ENCODE results near the gene HMOX1.
"Not testable (repeated sequence)": the region's sequence is repeated elsewhere in the genome, so short reads cannot be mapped to it uniquely, and the experiment has no call there.

Gene HMOX1

DNA sequence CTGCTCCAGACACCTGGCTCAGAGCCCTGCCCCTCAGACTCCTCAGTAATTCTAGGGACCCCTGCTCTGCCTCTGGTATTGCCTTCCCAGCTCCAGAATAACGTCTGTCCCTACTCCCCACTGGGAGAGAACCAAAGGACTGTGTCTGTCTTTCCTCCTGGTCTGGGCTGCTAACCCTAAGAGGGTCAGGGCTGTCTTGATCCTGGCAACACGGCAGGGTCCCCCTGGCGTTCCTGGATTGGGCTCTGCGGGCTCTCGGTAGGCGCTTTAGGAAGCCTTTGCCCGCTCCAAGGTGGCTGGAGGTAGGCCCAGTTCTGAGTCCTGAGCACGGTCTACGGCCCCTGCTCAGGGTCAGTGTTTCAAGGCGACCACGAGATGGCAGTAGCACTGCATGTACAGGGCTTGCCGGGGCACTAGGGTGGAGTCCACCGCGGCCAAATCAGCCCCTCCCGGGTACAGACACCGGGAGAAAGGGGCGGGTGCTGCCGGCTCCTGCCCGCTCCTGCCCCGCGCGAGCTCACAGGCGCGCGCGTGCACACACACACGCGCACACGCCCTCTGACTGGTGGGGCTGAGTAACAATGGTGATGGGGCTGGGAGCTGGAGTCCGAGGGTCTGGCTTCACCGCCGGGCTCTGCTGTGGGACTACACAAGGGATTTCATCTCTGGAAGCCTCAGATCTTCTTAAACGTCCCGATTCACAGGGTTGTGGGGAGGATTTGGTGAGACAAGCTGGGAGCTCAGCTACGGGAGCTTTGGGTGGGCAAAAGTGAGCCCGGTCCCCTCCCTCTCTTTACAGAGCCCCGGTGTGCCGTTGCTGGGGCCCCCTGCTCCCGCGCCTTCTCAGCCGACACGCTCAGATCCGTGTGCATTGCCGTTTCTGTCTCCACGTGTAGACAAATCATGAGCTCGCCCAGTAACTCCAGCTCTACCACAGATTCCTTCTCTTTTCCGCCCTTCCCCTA lies 30.1 kb upstream of the HMOX1 start:
- peak; percentile 87 for DNase-seq

DNA sequence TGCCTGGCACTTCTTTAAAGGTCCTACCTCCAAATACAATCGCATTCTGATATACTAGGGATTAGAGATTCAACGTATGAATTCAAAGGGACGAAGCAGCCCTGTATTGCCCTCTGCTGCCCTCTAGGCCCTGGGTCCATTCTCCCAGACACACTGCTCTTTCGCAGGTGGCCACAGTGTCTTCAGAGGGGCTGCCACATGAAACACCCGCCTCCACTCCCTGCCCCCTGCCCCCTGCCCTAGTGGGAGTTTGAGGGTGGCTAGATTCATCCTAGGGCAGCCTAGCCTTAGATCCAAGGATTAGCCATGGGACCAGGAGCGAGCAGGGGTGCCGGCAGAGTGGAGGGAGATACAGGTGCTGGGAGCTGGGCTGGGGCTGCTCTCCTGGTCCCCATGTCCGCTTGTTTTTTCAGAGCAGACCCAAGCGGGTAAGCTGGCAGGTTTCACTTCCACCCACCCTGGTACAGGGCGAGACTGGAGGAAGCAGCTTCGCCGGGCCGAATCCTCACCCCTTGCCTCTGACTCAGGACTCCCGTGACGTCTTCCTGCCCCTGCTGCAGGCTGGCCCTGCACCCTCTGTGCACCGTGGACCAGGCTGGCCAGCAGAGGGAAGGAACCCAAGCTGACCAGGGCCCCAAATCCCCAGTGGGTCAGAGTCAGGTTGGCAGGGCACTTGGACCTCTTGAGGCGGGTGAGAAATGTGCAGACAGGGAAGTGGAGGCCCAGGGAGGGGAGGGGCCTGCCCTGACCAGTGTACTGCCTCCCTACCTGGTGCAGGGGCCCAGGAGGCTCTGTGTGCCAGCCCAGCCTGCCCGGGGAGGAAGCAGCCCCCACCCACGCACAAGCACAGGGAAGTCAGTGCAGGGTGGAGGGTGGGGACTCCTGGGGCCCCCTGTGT lies 28.4 kb upstream of the HMOX1 start:
- DNase-seq = no peak

DNA sequence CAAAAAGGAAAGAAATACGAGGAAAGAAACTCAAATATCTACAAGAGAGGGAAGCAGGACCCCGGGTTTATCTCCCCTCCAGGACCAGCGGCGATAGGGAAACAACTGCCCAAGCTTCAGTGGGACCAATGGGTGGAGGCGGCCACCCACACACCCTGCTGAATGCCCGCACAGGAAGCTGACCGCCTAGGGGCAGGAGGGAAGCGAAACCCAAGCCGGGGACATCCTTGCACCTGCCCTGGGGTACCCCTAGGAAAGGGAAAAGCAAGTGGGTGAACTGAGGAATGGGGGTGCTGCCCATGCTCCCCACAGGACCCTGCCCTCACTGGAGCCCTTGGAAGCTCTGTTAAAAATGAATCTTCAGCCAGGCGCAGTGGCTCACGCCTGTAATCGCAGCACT lies 27.6 kb upstream of the HMOX1 start:
- DNase-seq = no peak

DNA sequence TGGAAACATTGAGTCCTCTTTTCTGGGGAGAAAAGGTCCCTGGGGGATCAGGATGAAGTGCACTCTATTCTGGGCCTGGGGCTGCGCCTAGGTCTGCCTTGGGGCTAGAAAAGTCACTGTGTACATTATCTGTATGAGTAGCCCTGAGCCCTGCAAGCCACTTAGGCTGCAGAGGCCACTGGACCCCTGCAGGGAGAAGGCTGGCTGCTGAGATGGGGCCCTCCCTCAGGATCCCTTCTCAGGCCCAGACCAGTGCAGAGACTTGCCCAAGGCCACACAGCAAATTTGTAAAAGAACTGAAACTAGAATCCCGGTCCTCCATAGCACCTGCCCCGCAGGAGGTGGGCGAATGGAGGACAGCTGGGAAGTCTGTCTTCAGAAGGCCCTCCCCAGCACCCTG lies 26.8 kb upstream of the HMOX1 start:
- no peak for DNase-seq

DNA sequence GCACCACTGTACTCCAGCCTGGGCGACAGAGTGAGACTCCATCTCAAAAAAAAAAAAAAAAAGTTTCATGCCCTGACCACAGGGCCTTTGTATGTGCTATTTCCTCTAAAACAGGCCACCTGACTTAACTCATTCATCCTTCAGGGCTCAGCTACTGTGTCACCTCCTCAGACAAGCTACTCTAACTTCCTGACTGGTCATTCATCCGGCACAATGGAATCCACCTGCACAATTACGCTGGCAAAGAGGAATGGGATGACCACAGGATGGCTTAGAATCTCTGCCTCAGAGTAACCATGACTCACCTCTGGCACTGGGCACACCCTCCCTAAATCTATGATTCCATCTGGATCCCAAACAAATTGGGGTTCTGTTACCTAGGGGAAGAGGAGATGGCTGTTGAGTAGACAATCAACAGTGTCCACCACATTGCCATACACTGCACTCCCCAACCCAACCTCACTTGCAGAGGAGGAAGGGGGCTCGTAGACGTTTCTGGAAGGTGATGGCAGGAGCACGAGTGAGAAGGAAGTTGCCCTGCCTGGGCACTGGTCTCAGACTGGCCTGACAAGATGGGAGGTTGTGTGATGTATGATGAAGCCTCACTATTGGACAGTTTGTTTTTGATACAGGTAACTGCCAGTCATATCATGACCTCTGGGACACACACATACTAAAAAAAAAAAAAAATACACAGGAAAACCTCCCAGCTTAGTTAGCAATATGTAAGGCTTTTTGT lies 22.8 kb upstream of the HMOX1 start:
- no peak for DNase-seq

DNA sequence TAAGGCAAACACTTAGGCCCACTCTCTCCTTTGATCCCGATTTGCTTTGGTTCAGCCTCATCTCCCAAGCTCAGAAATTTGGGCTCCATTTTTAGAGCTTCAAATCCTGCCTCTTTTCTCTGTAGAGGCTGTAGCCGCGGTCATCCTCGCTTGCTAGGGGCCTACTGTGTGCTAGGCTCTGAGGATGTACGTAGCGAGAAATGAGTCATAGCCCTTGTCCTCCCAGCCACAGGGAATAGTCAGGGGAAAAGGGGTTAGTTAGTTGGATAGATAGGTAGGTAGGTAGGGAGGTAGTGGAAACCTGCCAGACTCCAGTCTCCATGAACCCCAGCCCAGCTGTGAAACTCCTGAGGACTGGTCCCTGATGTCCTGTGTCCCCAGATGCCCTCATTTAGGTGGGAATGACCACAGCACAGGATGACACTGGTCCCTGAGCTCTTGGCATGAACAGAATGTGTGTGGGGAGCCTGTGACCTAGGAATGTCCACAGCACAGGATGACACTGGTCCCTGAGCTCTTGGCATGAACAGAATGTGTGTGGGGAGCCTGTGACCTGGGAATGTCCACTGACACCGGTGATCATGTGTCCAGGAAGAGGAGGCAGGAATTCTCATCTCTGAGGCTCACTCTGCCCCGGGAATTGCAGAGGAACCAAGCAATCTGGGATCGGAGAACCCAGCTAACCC lies 21.4 kb upstream of the HMOX1 start:
- DNase-seq = no peak

DNA sequence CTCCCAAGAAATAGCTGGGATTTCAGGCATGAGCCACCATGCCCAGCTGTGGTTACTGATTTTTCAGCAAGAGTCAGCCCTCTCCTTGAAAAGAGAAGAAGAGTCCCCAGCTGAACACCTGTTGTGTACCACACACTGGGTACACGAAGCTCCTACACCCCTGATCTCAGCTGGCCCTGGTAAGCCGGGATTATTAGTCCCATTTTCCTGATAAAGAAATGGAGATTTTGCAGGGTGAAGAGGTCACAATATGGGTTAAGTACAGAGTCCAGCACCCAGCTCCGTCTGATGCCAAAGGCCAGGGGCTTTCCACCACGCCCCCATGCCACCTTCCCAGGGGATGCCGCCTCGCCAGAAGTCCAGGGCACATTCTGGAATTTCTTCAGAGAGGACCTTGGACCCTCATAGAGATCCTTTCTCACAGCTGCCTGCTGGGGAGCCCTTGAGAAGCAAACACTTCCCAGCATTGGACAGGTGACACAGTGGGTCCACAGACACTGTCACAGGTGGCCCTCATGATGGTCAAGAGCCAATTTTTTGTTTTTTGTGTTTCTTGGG lies 19.8 kb upstream of the HMOX1 start:
- no peak for DNase-seq

DNA sequence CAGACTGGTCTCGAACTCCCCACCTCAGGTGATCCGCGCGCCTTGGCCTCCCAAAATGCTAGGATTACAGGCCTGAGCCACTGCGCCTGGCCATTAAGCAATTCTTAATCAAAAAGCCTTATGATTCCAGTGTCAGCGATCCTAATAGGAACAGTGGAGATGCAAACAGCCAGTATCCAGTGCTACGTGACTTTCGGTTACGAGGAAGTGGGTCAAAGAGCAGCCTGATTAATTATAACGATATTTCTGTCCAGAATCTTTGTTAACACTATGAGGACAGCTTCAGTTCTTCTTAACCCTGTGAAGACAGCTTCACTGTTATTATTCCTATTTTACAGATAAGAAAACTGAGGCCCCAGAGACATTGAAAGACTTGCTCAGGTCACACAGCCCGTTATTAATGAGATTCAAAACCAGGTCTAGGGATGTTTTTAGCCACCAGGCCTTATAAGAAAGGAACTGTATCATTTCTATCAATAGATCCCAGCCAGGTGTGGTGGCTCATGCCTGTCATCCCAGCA lies 17.3 kb upstream of the HMOX1 start:
- no peak for DNase-seq

DNA sequence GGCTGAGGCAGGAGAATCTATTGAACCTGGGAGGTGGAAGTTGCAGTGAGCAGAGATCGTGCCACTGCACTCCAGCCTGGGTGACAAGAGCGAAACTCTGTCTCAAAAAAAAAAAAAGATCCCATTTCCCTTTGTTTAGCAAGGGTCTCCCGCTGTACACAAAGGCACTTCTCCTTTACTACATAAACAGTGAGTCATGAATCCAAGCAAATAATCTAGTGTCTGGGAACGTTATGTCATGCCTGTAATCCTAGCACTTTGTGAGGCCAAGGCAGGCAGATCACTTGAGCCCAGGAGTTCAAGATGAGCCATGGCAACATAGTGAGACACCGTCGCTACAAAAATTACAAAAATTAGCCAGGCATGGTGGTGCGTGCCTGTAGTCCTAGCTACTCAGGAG lies 16.7 kb upstream of the HMOX1 start:
- DNase-seq = not testable (repeated sequence)

DNA sequence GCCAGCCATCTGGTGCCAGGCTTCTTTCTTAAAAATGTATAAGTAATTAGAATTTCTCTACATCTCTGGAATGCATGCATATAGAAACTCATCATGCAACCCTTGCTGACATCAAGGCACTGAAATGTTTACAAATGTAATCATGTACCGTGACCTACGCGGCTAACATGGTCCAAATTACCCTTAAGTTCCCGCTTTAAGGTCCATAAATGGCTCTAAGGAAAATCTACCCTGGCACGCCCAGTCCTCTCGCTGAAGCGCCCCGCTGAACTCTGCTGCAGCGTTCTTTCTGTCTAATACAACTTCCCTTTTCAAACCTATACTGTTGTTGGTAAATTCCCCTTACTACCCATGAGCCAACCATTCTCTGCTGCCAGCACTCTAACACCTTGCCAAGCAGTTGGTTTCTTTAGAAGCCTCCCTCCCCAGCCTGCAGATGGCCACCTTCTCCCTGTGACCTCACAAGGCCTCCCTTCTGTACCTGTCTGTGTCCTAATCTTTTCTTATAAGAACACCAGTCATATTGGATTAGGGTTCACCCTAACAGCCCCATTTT lies 13.5 kb upstream of the HMOX1 start:
- no peak for DNase-seq

DNA sequence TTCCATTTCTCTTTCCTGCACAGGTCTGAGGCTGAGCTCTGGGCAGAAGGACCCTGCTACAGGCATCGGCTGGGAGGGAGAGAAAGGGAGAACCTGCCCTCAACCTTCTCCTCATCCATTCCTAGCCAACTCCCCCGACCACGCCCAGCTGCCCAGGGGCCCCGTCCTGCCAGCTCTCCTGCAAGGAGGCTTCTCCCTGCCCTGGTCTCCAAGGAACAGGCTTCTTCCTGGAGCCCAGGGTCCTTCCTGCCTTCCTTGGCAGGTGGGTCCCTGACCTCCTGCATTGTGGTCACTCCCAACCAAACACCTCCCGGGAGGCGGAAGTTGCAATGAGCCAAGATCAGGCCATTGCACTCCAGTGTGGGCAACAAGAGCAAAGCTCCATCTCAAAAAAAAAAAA lies 12.5 kb upstream of the HMOX1 start:
- DNase-seq = no peak

DNA sequence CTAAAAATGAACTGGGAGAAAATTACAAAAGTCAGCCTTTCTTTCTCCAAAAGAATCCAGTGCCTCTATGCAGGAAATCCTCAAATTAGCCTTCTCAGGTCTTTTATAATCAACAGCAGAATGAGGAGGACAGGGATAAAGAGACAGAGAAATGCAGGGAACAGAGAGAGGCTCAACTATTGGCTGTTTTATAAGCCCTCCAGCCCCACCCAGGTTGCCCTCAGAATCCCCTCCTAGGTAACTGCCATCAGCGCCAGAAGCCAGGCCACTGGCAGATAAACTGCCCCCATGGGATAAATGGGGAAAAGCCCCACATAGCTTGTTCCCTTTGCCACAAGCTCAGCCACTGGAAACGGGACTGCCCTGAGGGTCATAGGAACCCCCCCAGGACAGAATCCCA lies 10.9 kb upstream of the HMOX1 start:
- DNase-seq = no peak

DNA sequence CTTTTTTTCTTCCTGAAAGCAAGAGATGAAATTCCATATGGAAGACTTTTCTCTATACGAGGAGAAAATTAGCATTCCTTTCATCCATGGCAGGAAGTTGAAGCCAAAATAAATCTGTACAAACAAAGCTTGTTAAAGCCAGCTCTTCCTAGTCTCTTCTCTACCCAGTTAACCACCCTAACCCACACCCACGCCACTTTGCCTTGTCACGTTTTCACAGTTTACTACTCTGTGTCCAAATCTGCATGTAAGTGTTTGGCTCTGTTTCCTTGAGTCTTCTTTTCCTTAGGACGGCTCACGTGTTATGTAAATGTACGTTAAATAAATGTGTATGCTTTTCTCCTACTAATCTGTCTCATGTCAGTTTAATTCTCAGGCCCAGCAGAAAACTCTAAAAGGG lies 7.1 kb upstream of the HMOX1 start:
- DNase-seq = no peak

DNA sequence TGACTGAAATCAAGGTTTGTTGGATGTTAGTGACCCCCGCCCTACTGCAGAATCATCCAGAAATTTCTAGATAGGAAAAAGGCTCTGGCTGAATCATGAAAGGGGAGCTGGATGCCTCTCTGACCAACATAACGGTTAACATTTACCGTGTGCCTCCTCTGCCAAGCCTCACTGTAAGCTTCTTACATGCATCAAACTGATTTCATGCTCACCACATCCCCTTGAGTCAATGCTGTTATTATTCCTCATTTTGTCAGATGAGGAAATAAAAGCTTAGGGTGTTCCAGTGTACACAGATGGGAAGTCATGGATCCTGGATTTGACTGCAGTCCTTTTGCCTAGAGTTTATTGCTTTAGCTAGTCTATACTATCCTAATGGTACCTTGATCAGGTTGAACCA lies 5.9 kb upstream of the HMOX1 start:
- DNase-seq = no peak

DNA sequence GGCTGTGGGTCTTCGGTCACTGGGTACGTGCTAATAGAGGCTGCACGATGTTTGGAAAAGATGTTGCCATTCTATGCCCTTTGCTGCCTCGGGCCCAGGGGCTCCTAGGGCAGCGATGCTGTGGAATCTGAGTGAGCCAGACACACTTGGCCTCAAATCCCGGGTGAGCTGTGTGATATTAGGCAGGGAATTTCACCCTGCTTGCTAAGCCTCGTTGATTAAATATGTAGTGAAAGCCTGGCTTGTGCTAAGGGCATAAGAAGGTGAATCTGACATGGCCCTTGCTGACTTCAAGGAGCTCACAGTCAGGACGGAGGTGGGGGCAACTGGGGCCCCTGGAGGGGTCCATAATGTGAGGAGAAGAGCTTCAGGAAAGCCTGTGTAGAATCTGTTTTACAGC lies 5.4 kb upstream of the HMOX1 start:
- no peak for DNase-seq

DNA sequence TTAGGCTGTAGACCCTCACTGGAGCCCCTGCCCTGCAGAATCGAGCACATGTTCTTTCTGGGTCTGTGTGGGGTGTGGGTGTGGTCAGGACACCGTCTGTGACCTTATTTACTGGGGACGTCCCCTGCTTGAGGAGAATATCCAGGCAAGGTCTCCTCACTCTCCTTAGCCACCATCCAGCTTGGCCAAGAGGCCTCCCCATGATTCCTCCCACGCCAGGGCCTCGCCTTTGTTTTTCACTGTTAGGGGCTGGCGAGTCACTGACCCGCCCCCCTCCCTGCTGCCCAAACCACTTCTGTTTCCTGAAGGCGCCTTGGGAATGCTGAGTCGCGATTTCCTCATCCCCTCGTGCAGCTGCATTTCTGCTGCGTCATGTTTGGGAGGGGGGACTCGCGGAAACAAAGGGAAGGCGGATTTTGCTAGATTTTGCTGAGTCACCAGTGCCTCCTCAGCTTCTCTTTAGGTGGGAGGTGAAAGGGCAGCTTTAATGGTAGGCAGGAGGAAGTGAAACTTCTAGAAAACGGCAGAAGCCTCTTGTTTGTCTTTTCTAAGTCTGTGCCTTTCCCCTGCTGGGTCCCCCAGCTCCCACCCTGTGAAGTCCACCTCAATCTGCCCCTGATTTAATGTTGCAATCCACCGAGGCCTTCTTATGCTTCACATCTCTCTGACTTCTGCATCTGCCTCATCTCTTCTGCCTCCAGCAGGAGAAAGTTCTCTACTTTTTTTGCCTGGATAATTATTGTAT lies 4.0 kb upstream of the HMOX1 start:
- DNase-seq = peak; percentile 93

DNA sequence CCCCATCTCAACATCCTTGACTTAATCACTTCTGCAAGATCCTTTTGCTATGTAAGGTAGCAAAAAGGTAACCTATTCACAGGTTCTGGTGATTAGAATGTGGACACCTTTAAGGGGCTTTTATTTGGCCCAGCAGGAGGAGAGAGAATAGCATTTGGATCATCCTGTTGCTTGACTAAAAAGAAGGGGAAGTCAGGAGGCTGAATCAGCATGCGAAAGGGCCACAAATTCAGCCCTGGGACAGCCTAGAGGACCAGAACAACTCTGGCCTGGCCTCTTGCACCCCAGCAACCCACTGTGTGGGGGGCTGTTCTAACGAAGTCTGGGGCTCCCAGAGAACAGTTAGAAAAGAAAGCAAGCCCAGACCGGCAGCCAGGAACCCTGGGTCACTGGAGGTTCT lies 3.2 kb upstream of the HMOX1 start:
- no peak for DNase-seq

DNA sequence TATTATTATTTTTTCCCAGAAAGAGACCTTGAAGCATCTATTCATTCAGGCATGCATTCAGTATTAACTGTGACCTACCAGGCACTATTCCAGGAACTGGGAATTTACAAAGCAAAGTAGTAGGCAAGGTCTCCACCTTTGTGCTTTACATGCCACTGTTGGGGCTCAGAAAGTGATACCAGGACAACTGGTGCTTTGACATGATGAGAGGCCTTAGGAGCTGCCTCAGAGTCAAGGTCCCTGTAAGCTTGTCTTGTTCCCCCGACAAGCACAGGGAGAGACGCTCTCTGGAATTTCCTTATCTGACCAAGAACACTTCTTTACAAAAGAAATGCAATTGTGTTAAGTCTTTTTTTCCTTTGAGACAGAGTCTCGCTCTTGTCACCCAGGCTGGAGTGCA lies 2.3 kb upstream of the HMOX1 start:
- no peak for DNase-seq

DNA sequence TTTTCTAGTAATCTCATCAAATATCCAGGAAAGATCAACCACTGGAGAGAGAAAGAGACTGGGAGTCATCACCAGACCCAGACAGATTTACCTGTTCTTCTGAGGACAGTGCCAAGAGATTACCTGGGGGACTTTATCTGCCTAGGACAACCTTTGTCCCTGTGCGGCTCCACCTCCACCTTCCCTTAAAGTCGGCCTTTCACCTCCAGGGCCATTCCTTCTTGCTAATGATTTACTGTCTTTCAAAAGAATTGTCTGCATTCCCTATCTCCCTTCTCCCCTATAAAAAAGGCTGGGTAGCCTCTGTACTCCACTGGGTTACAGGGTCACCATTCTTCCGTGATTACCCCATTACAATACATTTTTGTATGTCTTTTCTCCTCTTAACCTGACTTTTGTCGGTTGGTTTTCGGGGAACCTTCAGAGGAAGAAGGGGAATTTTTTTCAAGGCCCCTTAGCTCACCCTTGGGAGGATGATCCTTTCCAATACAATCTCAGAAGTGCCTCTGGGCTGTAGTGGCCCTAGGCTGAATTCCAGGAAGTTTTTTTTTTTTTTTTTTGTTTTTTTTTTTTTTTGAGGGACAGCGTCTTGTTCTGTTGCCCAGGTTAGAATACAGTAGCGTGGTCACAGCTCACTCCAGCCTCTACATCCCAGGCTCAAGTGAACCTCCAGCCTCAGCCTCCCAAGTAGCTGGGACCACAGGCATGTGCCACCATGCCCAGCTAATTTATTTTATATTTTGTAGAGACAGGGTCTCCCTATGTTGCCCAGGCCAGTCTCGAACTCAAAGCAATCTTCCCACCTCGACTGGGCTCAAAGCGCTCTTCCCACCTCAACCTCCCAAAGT lies 1.5 kb upstream of the HMOX1 start:
- no peak for DNase-seq

DNA sequence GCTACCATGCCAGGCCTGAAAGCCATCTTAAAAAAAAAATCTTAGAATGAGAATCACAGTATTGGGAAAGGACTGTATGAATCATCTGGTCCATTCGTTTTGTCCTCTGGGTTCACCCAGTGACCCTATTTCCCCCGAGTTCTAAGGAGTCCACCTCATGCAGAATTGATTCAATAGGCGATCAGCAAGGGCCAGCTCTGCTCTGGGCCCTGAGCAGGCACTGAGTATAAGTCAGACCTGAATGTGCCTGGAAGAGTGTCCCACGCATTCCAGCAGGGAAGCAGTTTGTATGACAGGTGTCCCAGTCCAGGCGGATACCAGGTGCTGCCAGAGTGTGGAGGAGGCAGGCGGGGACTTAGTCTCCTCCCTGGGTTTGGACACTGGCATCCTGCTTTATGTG lies 883 bp upstream of the HMOX1 start:
- no peak for DNase-seq
